ENCODE results near the gene ACAP2. TPM values are rescaled to one million over a fixed set of nuclear protein-coding genes. Genes with fewer than 3 reads are reported as not detected.

The ACAP2 gene
- total and polyA plus RNA-seq, 7 donors: 3.2 to 12.5 (median 10.2) TPM

GRCh38 chr3:195410546-195410945 is 32.3 kb downstream of the ACAP2 start:
- H3K4me3 ChIP-seq: no peak overlapping the region
- H3K27me3 ChIP-seq (ENCODE audit: insufficient read depth in 3 of 3, low read length in 2 of 3): no peaks in the 10 kb centered on the region
- H3K36me3 ChIP-seq (ENCODE audit: insufficient read depth in 1 of 2, low read depth in 1 of 2): no peaks in the 10 kb centered on the region
- DNase-seq (no peak), ATAC-seq (no peak)
- 96 to 98% (median 97%) methylated on average over 4 of the region's 4 CpGs for whole genome bisulfite sequencing, 3 donors
- H3K4me1 ChIP-seq: no peaks in the 10 kb centered on the region
- intact Hi-C loops (cut with DNase I): no loop called here
- H3K9me3 ChIP-seq: no peaks in the 10 kb centered on the region
- no peak overlapping the region for H3K27ac ChIP-seq
- no peak for TF ChIP-seq CTCF (IDR thresholded peaks at IDR 0.05)

- ATAC-seq: no peak
- Histone ChIP-seq H3K9me3 (no peaks in the 10 kb centered on the region), H3K27me3 (ENCODE audit: insufficient read depth in 3 of 3, low read length in 2 of 3) (no peaks in the 10 kb centered on the region), H3K4me3 (no peak overlapping the region), H3K4me1 (no peaks in the 10 kb centered on the region), H3K36me3 (ENCODE audit: insufficient read depth in 1 of 2, low read depth in 1 of 2) (no peaks in the 10 kb centered on the region), H3K27ac (no peak overlapping the region)
- intact Hi-C loops (cut with DNase I): no loop called here
- no peak for TF ChIP-seq CTCF (IDR thresholded peaks at IDR 0.05)
- 83 to 93% (median 83%) methylated on average over 12 of the region's 12 CpGs for WGBS, 3 donors
- DNase-seq: no peak
Measured at GRCh38 chr3:195407531-195408409, 35.0 kb downstream of the ACAP2 start.

GRCh38 chr3:195405651-195406050 is 37.2 kb downstream of the ACAP2 start:
- no peak for DNase-seq

GRCh38 chr3:195403841-195404408 is 38.9 kb downstream of the ACAP2 start:
- no peaks in the 10 kb centered on the region for H3K9me3 ChIP-seq
- intact Hi-C loops (cut with DNase I): no loop called here
- DNase-seq (no peak), ATAC-seq (no peak)
- H3K36me3 ChIP-seq (ENCODE audit: insufficient read depth in 1 of 2, low read depth in 1 of 2): no peaks in the 10 kb centered on the region
- TF ChIP-seq CTCF (IDR thresholded peaks at IDR 0.05): no peak
- H3K4me3 ChIP-seq: no peak overlapping the region
- WGBS, 3 donors: 81 to 83% (median 82%) methylated on average over 4 of the region's 4 CpGs
- H3K4me1 ChIP-seq: no peaks in the 10 kb centered on the region
- H3K27ac ChIP-seq: no peak overlapping the region
- H3K27me3 ChIP-seq (ENCODE audit: insufficient read depth in 3 of 3, low read length in 2 of 3): no peaks in the 10 kb centered on the region

More at GRCh38 chr3:195405651-195406050, 37.2 kb downstream of the ACAP2 start:
- no peak for ATAC-seq
- Histone ChIP-seq H3K27me3 (ENCODE audit: insufficient read depth in 3 of 3, low read length in 2 of 3) (no peaks in the 10 kb centered on the region), H3K9me3 (no peaks in the 10 kb centered on the region), H3K36me3 (ENCODE audit: insufficient read depth in 1 of 2, low read depth in 1 of 2) (no peaks in the 10 kb centered on the region), H3K4me1 (no peaks in the 10 kb centered on the region), H3K4me3 (no peak overlapping the region), H3K27ac (no peak overlapping the region)
- WGBS, 3 donors: 86 to 87% (median 87%) methylated on average over 2 of the region's 2 CpGs
- intact Hi-C loops (cut with DNase I): no loop called here
- TF ChIP-seq CTCF (IDR thresholded peaks at IDR 0.05): no peak

All from psoas muscle (tissue), 8 donors.